Peyer's patch (tissue), 4 donors: ENCODE data around the gene MBD3L4.

Experiments
- POLR2A ChIP-seq, 2 donors: fragments of 450-650 bp; IDR thresholded peaks; one replicate each; pipeline ENCODE4 v1.5.1; 2017; ENCODE audit warnings: antibody characterized with exemption in 2 of 2, mild to moderate bottlenecking in 2 of 2, moderate library complexity in 2 of 2
- TF ChIP-seq, protein P1 (sequence below), 6 experiments: fragments of 450-650 bp in 4 of 6; fragments of 200-600 bp in 2 of 6; sonication (generic) in 1 of 6; IDR thresholded peaks; one replicate each; pipeline ENCODE4 v1.5.1; 2017 to 2019; ENCODE audit warnings: antibody characterized with exemption in 6 of 6, mild to moderate bottlenecking in 3 of 6, moderate library complexity in 1 of 6

DNA sequence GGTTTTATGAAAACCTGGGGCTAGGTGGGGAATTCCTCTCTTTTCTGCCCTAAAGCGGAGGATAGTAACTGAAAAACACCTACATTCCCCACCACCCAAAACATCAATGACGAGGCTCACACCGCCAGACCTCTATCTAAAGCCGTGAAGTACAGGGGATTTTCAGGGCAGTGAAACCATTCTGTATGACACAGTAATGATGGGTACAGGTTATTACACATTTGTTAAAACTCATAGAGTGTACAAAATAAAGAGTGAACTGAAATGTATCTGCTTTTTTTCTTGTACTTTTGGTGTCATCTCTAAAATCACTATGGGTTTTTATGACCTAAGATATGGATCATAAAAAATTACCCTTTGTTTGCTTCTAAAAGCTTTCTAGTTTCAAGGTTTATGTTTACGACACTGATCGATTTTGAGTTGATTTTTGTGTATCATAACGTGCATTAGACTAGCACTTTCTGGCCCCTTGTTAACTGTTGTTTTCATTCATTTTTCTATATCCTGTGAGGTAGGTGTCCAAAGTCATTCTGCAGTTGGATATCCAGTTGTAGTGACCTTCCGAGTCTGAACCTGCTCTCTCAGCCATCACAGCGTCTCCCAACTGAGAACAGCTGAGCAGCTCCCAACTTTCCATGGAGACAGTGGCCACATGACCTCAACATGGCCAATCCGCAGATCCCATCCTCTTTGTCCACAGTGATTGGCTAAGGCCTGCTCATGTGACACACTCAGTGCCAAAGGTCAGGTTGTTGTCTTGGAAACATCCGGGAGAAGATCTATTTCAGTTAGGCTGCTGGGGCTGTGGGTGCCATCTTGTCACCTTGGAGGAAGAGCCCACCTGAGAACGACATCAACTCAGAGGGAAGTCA, 29.0 kb downstream of the MBD3L4 start:
- TF ChIP-seq, protein P1, sequence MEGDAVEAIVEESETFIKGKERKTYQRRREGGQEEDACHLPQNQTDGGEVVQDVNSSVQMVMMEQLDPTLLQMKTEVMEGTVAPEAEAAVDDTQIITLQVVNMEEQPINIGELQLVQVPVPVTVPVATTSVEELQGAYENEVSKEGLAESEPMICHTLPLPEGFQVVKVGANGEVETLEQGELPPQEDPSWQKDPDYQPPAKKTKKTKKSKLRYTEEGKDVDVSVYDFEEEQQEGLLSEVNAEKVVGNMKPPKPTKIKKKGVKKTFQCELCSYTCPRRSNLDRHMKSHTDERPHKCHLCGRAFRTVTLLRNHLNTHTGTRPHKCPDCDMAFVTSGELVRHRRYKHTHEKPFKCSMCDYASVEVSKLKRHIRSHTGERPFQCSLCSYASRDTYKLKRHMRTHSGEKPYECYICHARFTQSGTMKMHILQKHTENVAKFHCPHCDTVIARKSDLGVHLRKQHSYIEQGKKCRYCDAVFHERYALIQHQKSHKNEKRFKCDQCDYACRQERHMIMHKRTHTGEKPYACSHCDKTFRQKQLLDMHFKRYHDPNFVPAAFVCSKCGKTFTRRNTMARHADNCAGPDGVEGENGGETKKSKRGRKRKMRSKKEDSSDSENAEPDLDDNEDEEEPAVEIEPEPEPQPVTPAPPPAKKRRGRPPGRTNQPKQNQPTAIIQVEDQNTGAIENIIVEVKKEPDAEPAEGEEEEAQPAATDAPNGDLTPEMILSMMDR (IDR thresholded peaks at IDR 0.05): no peak
- TF ChIP-seq POLR2A (IDR thresholded peaks at IDR 0.05): no peak
